ENCODE data around the gene CBLN3.

CBLN3 gene

GRCh38 chr14:24378981-24379906 is 50.2 kb downstream of the CBLN3 start:
- no peak for DNase-seq

GRCh38 chr14:24378327-24378726 is 51.1 kb downstream of the CBLN3 start:
- no peak for DNase-seq

GRCh38 chr14:24377657-24378056 is 51.8 kb downstream of the CBLN3 start:
- no peak for DNase-seq

GRCh38 chr14:24377126-24377525 is 52.3 kb downstream of the CBLN3 start:
- DNase-seq: no peak
